Peyer's patch (tissue), 4 donors: ENCODE measurements around the gene HDAC8. TPM values are rescaled to one million over a fixed set of nuclear protein-coding genes. Genes with fewer than 3 reads are reported as not detected.

Experiments
- DNase-seq, 3 donors: peaks; one replicate each; pipeline ENCODE4 v3.0.0-alpha.2; 2017 to 2019
- H3K27ac ChIP-seq, 4 donors: fragments of 200-600 bp; sonication (generic); one replicate each; pipeline ENCODE4 v1.5.1; 2016 to 2019
- H3K27me3 ChIP-seq, 2 donors: fragments of 200-600 bp; sonication (generic); one replicate each; pipeline ENCODE4 v1.5.1; 2019
- H3K36me3 ChIP-seq, 3 donors: fragments of 200-600 bp; sonication (generic); one replicate each; pipeline ENCODE4 v1.5.1; 2016 to 2019
- H3K4me1 ChIP-seq, 4 donors: fragments of 200-600 bp; sonication (generic); one replicate each; pipeline ENCODE4 v1.5.1; 2016 to 2019
- H3K4me3 ChIP-seq, 4 donors: fragments of 200-600 bp; sonication (generic); 1 replicate in 3 of 4; 2 replicates in 1 of 4; pipeline ENCODE4 v1.5.1; 2016 to 2019; ENCODE audit warnings: mild to moderate bottlenecking in 1 of 4
- H3K9me3 ChIP-seq, 4 donors: fragments of 200-600 bp; sonication (generic); one replicate each; pipeline ENCODE4 v1.5.1; 2016 to 2019; ENCODE audit warnings: mild to moderate bottlenecking in 1 of 4
- POLR2A ChIP-seq, 2 donors: fragments of 450-650 bp; IDR thresholded peaks; one replicate each; pipeline ENCODE4 v1.5.1; 2017; ENCODE audit warnings: antibody characterized with exemption in 2 of 2, mild to moderate bottlenecking in 2 of 2, moderate library complexity in 2 of 2
- total RNA-seq, 4 donors: library from RNA; depleted of rRNA; stranded (reverse); fragments of >200 nt; gene quantifications; one replicate each; pipeline ENCODE4 v1.1.0, GENCODE V29; 2016
- TF ChIP-seq, protein P1 (sequence below), 6 experiments: fragments of 450-650 bp in 4 of 6; fragments of 200-600 bp in 2 of 6; sonication (generic) in 1 of 6; IDR thresholded peaks; one replicate each; pipeline ENCODE4 v1.5.1; 2017 to 2019; ENCODE audit warnings: antibody characterized with exemption in 6 of 6, mild to moderate bottlenecking in 3 of 6, moderate library complexity in 1 of 6

HDAC8 gene
- total RNA-seq, 4 donors from 2014 or later = 24.2 to 48.9 (median 46.0) TPM

DNA sequence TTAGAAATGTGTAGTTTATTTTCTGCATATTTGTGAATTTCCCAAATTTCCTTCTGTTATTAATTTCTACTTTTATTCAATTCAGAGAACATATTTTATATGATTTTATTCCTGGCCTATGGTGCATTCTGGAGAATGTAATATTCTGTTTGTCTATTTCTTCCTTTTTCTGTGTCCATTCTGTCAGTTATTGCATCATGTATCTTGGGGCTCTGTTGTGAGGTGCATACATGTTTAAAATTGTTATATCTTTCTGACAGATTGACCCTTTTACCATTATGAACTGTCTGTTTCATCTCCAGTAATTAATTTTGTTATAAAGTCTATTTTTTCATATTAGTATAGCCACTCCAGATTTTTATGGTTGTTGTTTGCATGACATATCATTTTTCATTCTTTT, 170.0 kb downstream of the HDAC8 start:
- DNase-seq = no peak
- Histone ChIP-seq H3K4me3 (no peak overlapping the region), H3K27ac (no peak overlapping the region), H3K9me3 (no peaks in the 10 kb centered on the region), H3K27me3 (no peaks in the 10 kb centered on the region), H3K4me1 (no peaks in the 10 kb centered on the region), H3K36me3 (no peaks in the 10 kb centered on the region)
- TF ChIP-seq, protein P1, sequence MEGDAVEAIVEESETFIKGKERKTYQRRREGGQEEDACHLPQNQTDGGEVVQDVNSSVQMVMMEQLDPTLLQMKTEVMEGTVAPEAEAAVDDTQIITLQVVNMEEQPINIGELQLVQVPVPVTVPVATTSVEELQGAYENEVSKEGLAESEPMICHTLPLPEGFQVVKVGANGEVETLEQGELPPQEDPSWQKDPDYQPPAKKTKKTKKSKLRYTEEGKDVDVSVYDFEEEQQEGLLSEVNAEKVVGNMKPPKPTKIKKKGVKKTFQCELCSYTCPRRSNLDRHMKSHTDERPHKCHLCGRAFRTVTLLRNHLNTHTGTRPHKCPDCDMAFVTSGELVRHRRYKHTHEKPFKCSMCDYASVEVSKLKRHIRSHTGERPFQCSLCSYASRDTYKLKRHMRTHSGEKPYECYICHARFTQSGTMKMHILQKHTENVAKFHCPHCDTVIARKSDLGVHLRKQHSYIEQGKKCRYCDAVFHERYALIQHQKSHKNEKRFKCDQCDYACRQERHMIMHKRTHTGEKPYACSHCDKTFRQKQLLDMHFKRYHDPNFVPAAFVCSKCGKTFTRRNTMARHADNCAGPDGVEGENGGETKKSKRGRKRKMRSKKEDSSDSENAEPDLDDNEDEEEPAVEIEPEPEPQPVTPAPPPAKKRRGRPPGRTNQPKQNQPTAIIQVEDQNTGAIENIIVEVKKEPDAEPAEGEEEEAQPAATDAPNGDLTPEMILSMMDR (IDR thresholded peaks at IDR 0.05) = no peak
- TF ChIP-seq POLR2A (IDR thresholded peaks at IDR 0.05) = no peak

DNA sequence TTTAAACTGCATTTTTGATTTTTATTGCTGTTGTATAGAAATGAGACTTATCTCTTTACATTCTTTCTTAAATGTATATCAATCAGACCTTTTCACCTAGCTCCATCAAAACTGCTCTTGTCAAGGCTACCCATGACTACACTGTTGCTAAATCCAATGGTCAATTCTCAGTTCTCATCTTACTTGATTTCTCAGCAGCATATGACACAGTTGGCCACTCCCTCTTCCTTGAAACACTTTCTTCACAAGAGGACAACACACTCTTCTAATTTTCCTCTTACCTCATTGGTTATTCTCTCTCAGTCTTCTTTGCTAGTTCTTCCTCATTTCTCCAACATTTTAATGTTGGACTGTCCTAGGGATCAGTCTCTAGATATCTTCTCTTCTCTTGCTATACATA, 172.8 kb downstream of the HDAC8 start:
- no peak overlapping the region for H3K27ac ChIP-seq
- H3K4me3 ChIP-seq = no peak overlapping the region
- H3K27me3 ChIP-seq = no peaks in the 10 kb centered on the region
- H3K36me3 ChIP-seq = no peaks in the 10 kb centered on the region
- TF ChIP-seq, protein P1 (IDR thresholded peaks at IDR 0.05) = no peak
- TF ChIP-seq POLR2A (IDR thresholded peaks at IDR 0.05) = no peak
- H3K9me3 ChIP-seq = no peaks in the 10 kb centered on the region
- no peaks in the 10 kb centered on the region for H3K4me1 ChIP-seq
- no peak for DNase-seq

DNA sequence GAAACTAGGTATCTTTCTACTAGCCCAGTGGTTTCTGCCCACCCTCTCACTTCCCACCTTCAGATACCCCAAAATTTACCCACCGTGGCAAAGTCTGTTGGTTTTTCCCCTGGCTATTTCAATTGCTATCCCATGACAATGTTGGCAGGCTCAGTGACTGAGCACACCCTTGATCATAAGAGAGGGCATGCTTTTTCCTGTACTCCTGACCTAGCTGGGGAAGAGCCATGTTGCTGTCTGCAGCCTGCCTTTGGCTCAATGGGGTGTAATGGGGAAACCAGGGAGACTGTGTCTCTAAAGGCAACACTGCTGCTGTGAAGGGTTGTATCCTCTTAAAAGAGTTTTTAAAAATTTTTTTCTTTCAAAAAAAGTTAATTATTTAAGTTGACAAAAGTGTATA, 176.5 kb downstream of the HDAC8 start:
- Histone ChIP-seq H3K9me3 (no peaks in the 10 kb centered on the region), H3K36me3 (no peaks in the 10 kb centered on the region), H3K4me3 (no peak overlapping the region), H3K27me3 (no peaks in the 10 kb centered on the region), H3K27ac (no peak overlapping the region), H3K4me1 (no peaks in the 10 kb centered on the region)
- no peak for TF ChIP-seq POLR2A (IDR thresholded peaks at IDR 0.05)
- TF ChIP-seq, protein P1 (IDR thresholded peaks at IDR 0.05) = no peak
- DNase-seq = no peak

DNA sequence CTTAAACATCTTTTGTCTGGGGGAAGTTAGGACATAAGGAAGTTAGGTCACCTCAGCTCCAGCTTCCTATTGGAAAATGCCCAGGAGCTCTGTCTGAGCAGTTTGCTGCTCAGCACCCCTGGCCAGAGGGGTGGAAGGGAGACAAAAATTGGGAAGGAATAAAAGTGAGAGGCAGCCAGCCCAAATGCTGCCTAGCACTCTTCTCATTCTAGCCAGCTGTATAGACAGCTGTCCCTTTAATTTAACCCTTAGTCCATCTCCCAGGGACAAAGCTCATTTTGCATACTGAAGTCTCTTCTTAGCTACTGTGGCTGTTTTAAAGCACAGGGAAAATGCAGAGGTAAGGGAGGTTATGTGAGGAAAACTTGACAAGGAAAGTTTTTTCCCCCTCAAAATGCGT, 177.4 kb downstream of the HDAC8 start:
- Histone ChIP-seq H3K36me3 (no peaks in the 10 kb centered on the region), H3K4me3 (no peak overlapping the region), H3K27me3 (no peaks in the 10 kb centered on the region), H3K27ac (no peak overlapping the region), H3K9me3 (no peaks in the 10 kb centered on the region), H3K4me1 (no peaks in the 10 kb centered on the region)
- DNase-seq = no peak
- TF ChIP-seq, protein P1 (IDR thresholded peaks at IDR 0.05) = no peak
- no peak for TF ChIP-seq POLR2A (IDR thresholded peaks at IDR 0.05)

DNA sequence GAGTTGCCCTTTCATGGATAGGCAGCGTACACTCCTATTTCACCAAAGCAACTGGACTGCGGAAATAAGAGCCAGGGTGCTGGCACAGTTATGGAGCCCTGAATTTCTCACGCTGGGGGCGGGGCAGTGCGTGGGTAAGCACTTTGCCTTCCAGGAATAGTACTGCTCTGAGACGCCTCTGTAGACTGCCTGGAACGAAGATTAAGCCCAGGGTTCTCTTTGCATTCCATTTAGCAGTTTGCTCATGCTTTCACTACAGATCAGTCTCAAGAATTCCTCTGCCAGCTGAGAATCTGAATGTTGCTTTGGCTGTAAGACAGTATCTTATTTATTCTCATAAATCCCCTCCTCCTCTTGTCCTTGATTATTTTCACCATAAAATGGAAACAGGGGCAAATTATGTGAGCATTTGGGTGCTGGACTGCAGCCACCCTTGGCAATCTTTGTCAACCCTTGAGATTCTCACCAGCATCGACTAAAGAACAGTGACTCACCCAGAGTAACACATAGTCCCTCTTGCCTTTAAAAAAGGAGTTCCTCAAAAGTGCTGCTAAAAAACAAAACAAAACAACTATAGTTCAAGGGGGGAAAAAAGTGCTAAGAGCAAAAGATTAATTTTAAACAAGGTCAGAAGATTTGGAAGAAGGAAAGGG, 178.0 kb downstream of the HDAC8 start:
- no peak for DNase-seq
- H3K27me3 ChIP-seq = no peaks in the 10 kb centered on the region
- TF ChIP-seq, protein P1 (IDR thresholded peaks at IDR 0.05) = no peak

More for the DNA sequence above, 178.0 kb downstream of the HDAC8 start:
- Histone ChIP-seq H3K36me3 (no peaks in the 10 kb centered on the region), H3K4me1 (no peaks in the 10 kb centered on the region), H3K27ac (no peak overlapping the region), H3K9me3 (no peaks in the 10 kb centered on the region), H3K4me3 (no peak overlapping the region)
